ENCODE measurements around the gene RTP3.

DNA sequence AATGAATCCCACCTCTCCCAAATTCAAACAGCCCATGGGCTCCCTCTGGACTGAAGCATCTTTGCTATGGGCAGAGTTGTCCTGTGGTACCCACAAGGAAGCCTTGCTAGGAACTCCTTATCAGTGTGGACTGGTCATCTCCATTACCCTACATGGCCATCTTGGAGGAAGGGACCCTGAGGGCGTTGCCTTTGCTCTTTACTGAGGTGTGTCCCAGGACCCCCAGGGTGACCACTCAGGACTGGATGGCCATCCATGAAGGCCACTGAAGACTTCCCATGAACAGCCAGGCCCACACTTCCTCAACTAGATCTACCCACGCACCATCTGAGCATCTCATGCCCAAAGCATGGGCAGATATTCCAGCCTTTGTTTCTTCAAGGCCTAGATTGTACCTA lies 20.0 kb downstream of the RTP3 start:
- TF ChIP-seq CTCF (IDR thresholded peaks at IDR 0.05; ENCODE audit: low read length) = no peak
- TF ChIP-seq EZH2 (optimal IDR thresholded peaks at IDR 0.05; ENCODE audit: low read depth, low read length) = no peak
- no peak for TF ChIP-seq EZH2phosphoT487 (IDR thresholded peaks at IDR 0.05; ENCODE audit: low read length)

Data from MM.1S (cell line).